Left kidney (tissue), 2 donors: ENCODE data around the gene YIPF1. TPM values are rescaled to one million over a fixed set of nuclear protein-coding genes. Genes with fewer than 3 reads are reported as not detected.
A peak's percentile ranks its signal among the peaks of the same experiment; 100 is the strongest.
"Not testable (repeated sequence)": the region's sequence is repeated elsewhere in the genome, so short reads cannot be mapped to it uniquely, and the experiment has no call there.

Experiments used
- DNase-seq: peaks from one replicate; pipeline ENCODE4 v3.0.0-alpha.2; 2013
- polyA plus RNA-seq: library from polyadenylated mRNA; unstranded; fragments of 120-200 nt; gene quantifications from one replicate; pipeline ENCODE4 v1.2.1, GENCODE V29; 2013; ENCODE audit not compliant: insufficient read length

YIPF1 gene
- polyA plus RNA-seq, 1 donor, result 37.7 TPM

- DNase-seq, result no peak
These were observed 41.6 kb downstream of the YIPF1 start for GRCh38 chr1:53847980-53848379.

GRCh38 chr1:53842347-53842746 lies 47.2 kb downstream of the YIPF1 start:
- no peak for DNase-seq

- no peak for DNase-seq
These were observed 51.0 kb downstream of the YIPF1 start for GRCh38 chr1:53838654-53838974.

- DNase-seq, result peak; percentile 95
These were observed 51.5 kb downstream of the YIPF1 start, which contains the start of gene NDC1 for GRCh38 chr1:53837924-53838653. Gene NDC1, minus strand, starts transcription at chr1:53838296. Its CDS starts 35 bp downstream, at chr1:53838261.

GRCh38 chr1:53837646-53837923 lies 52.0 kb downstream of the YIPF1 start:
- no peak for DNase-seq

- no peak for DNase-seq
These were observed 54.1 kb downstream of the YIPF1 start for GRCh38 chr1:53835491-53835890.

- no peak for DNase-seq
These were observed 54.8 kb downstream of the YIPF1 start for GRCh38 chr1:53834776-53835175.

- no peak for DNase-seq
These were observed 56.2 kb downstream of the YIPF1 start for GRCh38 chr1:53833393-53833792.

GRCh38 chr1:53826367-53826766 lies 63.2 kb downstream of the YIPF1 start:
- DNase-seq, result no peak

GRCh38 chr1:53825306-53825705 lies 64.3 kb downstream of the YIPF1 start:
- no peak for DNase-seq

GRCh38 chr1:53822931-53823330 lies 66.7 kb downstream of the YIPF1 start:
- no peak for DNase-seq

GRCh38 chr1:53821380-53821779 lies 68.2 kb downstream of the YIPF1 start:
- no peak for DNase-seq

GRCh38 chr1:53819387-53819786 lies 70.2 kb downstream of the YIPF1 start:
- no peak for DNase-seq

GRCh38 chr1:53816584-53816983 lies 73.0 kb downstream of the YIPF1 start:
- DNase-seq, result not testable (repeated sequence)

- not testable (repeated sequence) for DNase-seq
These were observed 74.1 kb downstream of the YIPF1 start for GRCh38 chr1:53815484-53815883.

- no peak for DNase-seq
These were observed 78.2 kb downstream of the YIPF1 start for GRCh38 chr1:53811414-53811851.

GRCh38 chr1:53810497-53810896 lies 79.1 kb downstream of the YIPF1 start:
- DNase-seq, result no peak

- DNase-seq, result no peak
These were observed 79.6 kb downstream of the YIPF1 start for GRCh38 chr1:53810007-53810406.

GRCh38 chr1:53807916-53808315 lies 81.7 kb downstream of the YIPF1 start:
- no peak for DNase-seq

GRCh38 chr1:53804791-53805505 lies 84.6 kb downstream of the YIPF1 start:
- DNase-seq, result no peak

GRCh38 chr1:53804181-53804580 lies 85.4 kb downstream of the YIPF1 start:
- DNase-seq, result no peak
